ENCODE results near the gene TIMP2. TPM values are rescaled to one million over a fixed set of nuclear protein-coding genes. Genes with fewer than 3 reads are reported as not detected.

The TIMP2 gene
- total RNA-seq, 1 experiment from 2014 or later: 62.4 TPM

DNA sequence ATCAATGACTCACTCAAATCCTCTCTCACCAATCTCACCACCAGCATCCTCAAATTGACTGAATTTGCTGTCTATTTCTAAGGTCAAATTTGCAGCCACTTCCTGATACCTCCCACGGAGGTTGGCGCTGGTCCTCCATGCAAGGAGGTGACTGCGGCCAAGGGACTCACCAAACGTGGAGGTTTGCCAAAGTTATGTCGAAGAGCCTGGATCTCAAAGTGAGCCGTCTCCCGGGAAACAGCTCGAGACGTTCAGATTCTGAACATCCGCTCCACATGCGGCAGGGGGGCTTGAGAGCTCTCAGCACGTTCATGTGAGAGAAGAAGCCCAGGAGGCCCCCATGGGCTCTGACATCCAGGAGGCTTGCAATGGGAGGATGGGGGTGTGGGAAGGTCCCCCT is 31.9 kb upstream of the TIMP2 start:
- TF ChIP-seq TCF7L2 (IDR thresholded peaks at IDR 0.05; ENCODE audit: low read depth, low read length): no peak
- TF ChIP-seq, protein P1, sequence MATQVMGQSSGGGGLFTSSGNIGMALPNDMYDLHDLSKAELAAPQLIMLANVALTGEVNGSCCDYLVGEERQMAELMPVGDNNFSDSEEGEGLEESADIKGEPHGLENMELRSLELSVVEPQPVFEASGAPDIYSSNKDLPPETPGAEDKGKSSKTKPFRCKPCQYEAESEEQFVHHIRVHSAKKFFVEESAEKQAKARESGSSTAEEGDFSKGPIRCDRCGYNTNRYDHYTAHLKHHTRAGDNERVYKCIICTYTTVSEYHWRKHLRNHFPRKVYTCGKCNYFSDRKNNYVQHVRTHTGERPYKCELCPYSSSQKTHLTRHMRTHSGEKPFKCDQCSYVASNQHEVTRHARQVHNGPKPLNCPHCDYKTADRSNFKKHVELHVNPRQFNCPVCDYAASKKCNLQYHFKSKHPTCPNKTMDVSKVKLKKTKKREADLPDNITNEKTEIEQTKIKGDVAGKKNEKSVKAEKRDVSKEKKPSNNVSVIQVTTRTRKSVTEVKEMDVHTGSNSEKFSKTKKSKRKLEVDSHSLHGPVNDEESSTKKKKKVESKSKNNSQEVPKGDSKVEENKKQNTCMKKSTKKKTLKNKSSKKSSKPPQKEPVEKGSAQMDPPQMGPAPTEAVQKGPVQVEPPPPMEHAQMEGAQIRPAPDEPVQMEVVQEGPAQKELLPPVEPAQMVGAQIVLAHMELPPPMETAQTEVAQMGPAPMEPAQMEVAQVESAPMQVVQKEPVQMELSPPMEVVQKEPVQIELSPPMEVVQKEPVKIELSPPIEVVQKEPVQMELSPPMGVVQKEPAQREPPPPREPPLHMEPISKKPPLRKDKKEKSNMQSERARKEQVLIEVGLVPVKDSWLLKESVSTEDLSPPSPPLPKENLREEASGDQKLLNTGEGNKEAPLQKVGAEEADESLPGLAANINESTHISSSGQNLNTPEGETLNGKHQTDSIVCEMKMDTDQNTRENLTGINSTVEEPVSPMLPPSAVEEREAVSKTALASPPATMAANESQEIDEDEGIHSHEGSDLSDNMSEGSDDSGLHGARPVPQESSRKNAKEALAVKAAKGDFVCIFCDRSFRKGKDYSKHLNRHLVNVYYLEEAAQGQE (IDR thresholded peaks at IDR 0.05; ENCODE audit: insufficient read depth in 1 of 2, low read depth in 2 of 2, low read length in 1 of 2): no peak
- TF ChIP-seq SIN3A (IDR thresholded peaks at IDR 0.05; ENCODE audit: borderline replicate concordance, insufficient read depth, low read depth, low read length): no peak
- TF ChIP-seq POLR2AphosphoS5 (IDR thresholded peaks at IDR 0.05; ENCODE audit: low read depth, low read length): no peak
- TF ChIP-seq, protein P2, sequence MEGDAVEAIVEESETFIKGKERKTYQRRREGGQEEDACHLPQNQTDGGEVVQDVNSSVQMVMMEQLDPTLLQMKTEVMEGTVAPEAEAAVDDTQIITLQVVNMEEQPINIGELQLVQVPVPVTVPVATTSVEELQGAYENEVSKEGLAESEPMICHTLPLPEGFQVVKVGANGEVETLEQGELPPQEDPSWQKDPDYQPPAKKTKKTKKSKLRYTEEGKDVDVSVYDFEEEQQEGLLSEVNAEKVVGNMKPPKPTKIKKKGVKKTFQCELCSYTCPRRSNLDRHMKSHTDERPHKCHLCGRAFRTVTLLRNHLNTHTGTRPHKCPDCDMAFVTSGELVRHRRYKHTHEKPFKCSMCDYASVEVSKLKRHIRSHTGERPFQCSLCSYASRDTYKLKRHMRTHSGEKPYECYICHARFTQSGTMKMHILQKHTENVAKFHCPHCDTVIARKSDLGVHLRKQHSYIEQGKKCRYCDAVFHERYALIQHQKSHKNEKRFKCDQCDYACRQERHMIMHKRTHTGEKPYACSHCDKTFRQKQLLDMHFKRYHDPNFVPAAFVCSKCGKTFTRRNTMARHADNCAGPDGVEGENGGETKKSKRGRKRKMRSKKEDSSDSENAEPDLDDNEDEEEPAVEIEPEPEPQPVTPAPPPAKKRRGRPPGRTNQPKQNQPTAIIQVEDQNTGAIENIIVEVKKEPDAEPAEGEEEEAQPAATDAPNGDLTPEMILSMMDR (IDR thresholded peaks at IDR 0.05): no peak
- in situ Hi-C loops (cut with HindIII; ENCODE audit: low pct_unique_long_range_greater_than_20kb, low sequenced_read_pairs) (no loop called here), intact Hi-C loops (cut with micrococcal nuclease; ENCODE audit: unreplicated experiment) (no loop called here)
- DNase-seq (ENCODE audit: low read depth, low spot score) (no peak), ATAC-seq (no peak)
- POLR2A ChIA-PET: interaction anchor here (0.6 kb wide), 1 partner anchor 63 kb away, joined by 3 read pairs; no protein-coding TSS in a partner anchor
- BruUV-seq (replicated peaks): no TSS peak
- Histone ChIP-seq H3K9me3 (ENCODE audit: control insufficient read depth, insufficient read depth, low read depth, low read length) (no peaks in the 10 kb centered on the region), H3K4me3 (ENCODE audit: low read depth in 2 of 2, low read length in 2 of 2) (no peak overlapping the region), H3K27ac (ENCODE audit: low read length) (no peak overlapping the region), H3K27me3 (ENCODE audit: control insufficient read depth, insufficient read depth, low read length) (no peaks in the 10 kb centered on the region), H3K4me1 (ENCODE audit: control insufficient read depth, insufficient read depth, low read length) (0 out of 2 replicates have a peak, but pooled peaks cover 2% of the 10 kb centered on the region), H3K36me3 (ENCODE audit: control insufficient read depth, insufficient read depth, low read length) (no peaks in the 10 kb centered on the region)
- CTCF ChIA-PET: interaction anchor here (0.5 kb wide), 1 partner anchor 15 kb away, joined by 3 read pairs; no protein-coding TSS in a partner anchor

GRCh38 chr17:78956254-78956653 is 31.1 kb upstream of the TIMP2 start:
- Histone ChIP-seq H3K27ac (ENCODE audit: low read length) (no peak overlapping the region), H3K9me3 (ENCODE audit: control insufficient read depth, insufficient read depth, low read depth, low read length) (peaks cover 4% of the 10 kb centered on the region), H3K27me3 (ENCODE audit: control insufficient read depth, insufficient read depth, low read length) (no peaks in the 10 kb centered on the region), H3K4me3 (ENCODE audit: low read depth in 2 of 2, low read length in 2 of 2) (no peak overlapping the region), H3K36me3 (ENCODE audit: control insufficient read depth, insufficient read depth, low read length) (no peaks in the 10 kb centered on the region), H3K4me1 (ENCODE audit: control insufficient read depth, insufficient read depth, low read length) (0 out of 2 replicates have a peak, but pooled peaks cover 2% of the 10 kb centered on the region)
- CTCF ChIA-PET: no interaction called here
- POLR2A ChIA-PET: no interaction called here
- intact Hi-C loops (cut with micrococcal nuclease; ENCODE audit: unreplicated experiment) (no loop called here), in situ Hi-C loops (cut with HindIII; ENCODE audit: low pct_unique_long_range_greater_than_20kb, low sequenced_read_pairs) (no loop called here)
- BruUV-seq (replicated peaks): no TSS peak
- DNase-seq (ENCODE audit: low read depth, low spot score) (no peak), ATAC-seq (no peak)
- TF ChIP-seq POLR2AphosphoS5 (IDR thresholded peaks at IDR 0.05; ENCODE audit: low read depth, low read length) (no peak), SIN3A (IDR thresholded peaks at IDR 0.05; ENCODE audit: borderline replicate concordance, insufficient read depth, low read depth, low read length) (no peak), TCF7L2 (IDR thresholded peaks at IDR 0.05; ENCODE audit: low read depth, low read length) (no peak)
- TF ChIP-seq, protein P2 (IDR thresholded peaks at IDR 0.05): no peak
- TF ChIP-seq, protein P1 (IDR thresholded peaks at IDR 0.05; ENCODE audit: insufficient read depth in 1 of 2, low read depth in 2 of 2, low read length in 1 of 2): no peak
